ENCODE data around the gene SCYL1.

The SCYL1 gene

DNA sequence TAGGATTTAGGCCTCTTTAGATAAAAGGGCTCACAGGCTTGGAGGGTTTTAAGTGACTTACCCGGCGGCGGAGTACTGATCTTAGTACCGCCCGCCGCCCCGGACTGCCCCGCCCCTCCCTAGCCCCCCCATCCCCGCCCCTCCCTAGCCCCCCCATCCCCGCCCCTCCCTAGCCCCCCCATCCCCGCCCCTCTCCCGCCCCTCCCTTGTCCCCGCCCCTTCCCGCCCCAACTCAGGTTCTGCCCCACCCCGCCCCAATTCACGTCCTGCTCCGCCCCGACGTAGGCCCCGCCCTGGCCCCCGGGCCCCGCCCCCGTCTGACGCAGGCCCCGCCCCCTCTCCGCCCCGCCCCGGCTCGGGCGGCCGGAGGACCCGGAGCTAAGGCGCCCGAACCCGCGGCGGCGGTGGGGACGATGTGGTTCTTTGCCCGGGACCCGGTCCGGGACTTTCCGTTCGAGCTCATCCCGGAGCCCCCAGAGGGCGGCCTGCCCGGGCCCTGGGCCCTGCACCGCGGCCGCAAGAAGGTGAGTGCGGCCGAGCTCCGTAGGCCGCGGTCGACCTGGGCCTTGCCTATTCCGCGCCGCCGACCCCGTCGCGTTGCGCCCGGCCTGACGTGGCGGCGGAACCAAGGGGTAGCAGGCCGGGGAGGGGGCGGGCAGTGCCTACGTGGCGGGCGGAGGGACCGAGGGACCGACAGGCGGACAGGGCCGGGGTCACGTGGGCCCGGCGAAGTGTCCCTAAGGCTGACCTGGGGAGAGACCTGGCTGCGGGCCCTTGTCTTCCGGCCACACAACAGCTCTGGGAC lies at the start of gene SCYL1:
Gene SCYL1 (plus strand): TSS at position 343 of the 805 bp plus-strand sequence. CDS start 71 bp downstream, at position 414.
- DNase-seq (ENCODE audit: low read depth in 2 of 2), result peak; percentile 58 to 59

DNA sequence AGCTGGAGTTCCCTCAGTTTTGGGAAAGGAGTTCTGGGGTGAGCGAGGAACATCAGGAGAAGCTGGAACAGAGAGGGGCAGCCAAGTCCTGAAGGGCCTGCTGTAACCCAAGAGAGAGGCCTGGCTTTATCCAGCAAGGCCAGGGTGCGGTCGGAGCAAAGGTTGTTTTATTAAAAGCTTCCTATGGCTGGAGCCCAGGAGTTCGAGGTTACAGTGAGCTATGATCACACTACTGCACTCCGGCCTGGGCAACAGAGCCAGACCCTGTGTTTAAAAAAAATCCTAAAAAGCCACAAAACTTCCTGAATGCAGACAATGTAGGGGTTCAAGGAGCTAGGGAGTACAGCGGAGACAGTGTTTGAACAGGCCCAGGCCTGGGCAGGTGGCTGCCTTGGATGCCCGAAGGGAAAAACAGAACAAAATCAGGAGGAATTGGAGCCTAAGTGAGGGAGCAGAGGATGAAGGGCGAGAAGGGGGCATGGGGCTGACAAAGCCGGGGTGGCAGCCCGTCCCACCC lies 48.2 kb upstream of the SCYL1 start:
- no peak for DNase-seq (ENCODE audit: low read depth in 2 of 2)

DNA sequence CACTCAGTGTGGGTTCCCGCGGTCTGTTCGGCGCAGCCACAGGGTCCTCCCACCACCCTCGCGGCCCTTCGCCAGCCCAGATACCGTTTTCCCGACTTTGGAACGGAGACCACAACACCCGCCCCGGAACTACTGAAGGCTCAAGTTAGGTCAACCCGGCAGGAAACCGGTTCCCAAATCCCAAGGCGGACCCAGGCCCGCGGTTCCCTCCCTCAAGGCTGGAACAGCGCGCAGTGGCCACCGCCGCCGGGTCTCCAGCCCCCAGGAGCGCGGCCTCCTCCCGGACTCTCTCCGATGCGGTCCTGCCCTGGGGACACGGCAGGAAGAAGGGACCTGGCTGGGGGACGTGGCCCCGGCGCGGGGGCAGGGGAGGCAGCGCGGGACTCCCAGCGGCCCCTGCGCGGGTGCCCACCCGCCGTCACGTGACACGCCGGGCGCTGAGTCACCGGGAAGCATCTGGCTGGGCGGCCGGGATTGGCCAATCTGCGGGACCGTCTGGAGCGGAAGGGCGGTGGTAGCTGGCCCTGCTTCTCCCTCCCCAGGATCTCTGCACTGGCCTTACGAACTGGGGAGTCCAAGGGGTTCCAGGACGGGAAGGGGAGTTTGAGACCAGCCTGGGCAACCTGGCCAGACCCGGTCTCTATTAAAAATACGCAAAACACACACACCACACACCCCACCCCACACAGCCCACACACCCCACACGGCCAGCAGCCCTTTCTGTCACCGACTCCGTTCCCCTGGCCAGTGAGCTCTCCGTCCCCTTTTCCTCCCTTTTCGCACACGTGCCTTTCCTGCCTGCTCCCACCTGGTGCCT lies 47.5 kb upstream of the SCYL1 start:
- peak; percentile 86 to 88 for DNase-seq (ENCODE audit: low read depth in 2 of 2)

DNA sequence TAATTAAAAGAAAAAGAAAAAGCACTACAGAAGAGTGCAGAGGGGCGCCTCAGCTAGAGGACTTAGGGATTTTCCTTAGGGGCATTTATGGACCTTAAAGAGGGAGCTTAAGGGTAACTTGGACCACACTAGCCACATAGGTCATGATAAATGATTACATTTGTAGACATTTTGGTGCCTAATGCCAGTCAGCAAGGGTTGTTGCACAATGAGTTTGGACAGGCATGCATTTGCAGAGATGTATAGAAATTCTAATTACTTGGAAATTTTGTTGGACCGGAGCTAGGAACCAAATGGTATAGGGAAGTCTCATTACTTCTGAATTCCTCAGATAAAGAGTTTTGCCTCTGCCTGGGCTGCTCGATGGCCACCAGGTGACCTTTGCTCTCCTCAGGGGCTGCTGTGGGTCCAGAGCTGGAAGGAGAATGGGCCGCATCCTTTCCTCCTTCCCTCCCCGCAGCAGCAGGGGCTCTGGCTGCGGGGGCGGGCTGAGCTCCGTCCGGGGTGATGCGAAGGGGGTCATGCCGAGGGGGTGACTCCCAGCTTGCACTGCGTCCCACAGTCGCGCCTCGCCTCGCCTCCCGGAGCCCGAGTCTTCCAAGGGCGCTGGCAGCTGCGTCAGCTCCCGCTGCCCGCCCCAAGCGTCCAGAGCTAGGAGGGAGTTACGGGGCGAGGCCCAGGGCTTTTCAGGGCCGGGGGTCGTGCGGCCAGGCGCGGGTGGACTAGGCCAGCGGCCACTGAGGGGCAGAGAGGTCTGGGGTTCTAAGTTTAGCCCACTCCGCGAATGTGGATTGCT lies 46.3 kb upstream of the SCYL1 start:
- no peak for DNase-seq (ENCODE audit: low read depth in 2 of 2)

DNA sequence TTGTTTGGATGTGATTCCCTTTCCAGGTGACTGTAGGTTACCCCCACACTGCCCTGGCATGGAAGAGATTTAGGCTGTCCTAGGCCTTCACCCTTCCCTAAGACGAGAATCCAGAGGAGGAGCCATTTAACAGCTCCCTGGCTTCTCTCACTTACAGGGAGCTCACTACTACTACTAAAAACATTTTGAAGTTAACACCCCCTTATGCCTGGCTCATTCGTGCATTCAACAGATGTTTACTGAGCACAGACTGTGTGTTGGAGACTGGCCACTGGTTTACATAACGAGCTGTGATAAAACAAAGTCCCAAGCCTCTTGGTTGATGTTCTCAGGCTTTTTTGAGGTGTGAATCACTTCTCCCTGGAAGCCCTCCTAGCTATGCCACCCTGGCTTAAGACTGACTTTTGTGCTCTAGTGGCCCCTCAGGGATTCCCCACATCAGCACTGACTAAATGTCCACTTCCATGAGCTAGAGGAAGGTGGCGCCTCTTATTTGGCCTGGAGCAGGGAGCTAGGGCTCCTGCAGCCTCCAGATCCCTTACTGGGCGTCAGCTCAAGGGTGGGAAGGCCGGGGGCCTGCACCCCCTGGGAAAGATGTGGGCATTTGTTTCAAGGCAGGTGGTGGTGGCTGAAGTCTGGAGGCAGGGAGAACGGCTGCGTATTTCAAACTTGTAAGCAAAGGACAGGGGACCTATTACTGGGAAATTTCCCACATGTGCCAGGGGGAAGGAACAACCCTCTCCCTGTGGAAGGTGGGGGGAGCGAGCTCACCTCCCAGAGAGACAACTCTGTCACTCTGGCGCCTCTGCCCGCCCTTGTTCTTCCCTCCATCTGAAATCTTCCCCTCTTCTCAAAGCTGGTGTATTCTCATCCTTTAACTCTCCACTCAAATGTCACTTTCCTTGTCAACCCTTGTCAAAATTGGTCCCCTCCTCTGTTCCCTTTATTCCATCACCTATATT lies 45.4 kb upstream of the SCYL1 start:
- DNase-seq (ENCODE audit: low read depth in 2 of 2), result peak; percentile 49 to 52

DNA sequence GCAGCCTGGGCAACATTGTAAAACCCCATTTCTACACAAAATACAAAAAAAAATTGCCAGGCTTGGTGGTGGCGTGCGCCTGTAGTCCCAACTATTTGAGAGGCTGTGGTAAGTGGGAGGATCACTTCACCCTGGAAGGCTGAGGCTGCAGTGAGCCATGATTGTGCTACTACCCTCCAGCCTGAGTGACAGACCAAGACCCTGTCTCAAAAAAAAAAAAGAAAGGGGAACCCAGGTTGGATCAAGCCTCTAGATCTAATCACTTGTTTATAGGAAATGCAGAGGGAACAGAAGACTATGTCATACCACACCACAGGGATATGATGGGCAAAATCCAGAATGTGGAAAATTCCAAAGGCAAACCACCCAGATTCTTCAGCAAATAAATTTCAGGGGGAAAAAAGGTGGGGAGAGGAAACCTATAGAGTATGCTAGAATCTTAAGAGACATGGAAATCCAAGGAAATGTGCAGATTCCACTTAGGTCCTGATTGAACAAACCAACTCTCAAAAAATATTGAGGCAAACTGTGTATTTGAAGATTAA lies 42.5 kb upstream of the SCYL1 start:
- no peak for DNase-seq (ENCODE audit: low read depth in 2 of 2)

DNA sequence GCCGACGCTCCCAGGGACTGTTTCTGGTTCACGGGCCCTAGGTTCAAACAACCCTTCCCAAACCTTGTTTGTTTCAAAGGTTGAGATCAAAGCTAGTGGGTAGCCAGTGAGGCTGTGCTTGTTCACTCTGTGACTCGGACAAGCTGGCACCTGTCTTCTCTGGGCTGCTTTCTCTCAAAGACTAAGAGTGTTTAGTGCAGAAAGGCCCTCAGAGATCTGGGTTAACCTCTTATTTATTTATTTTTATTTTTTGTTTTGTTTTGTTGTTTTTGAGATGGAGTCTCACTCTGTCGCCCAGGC lies 39.0 kb upstream of the SCYL1 start:
- DNase-seq (ENCODE audit: low read depth in 2 of 2), result no peak

DNA sequence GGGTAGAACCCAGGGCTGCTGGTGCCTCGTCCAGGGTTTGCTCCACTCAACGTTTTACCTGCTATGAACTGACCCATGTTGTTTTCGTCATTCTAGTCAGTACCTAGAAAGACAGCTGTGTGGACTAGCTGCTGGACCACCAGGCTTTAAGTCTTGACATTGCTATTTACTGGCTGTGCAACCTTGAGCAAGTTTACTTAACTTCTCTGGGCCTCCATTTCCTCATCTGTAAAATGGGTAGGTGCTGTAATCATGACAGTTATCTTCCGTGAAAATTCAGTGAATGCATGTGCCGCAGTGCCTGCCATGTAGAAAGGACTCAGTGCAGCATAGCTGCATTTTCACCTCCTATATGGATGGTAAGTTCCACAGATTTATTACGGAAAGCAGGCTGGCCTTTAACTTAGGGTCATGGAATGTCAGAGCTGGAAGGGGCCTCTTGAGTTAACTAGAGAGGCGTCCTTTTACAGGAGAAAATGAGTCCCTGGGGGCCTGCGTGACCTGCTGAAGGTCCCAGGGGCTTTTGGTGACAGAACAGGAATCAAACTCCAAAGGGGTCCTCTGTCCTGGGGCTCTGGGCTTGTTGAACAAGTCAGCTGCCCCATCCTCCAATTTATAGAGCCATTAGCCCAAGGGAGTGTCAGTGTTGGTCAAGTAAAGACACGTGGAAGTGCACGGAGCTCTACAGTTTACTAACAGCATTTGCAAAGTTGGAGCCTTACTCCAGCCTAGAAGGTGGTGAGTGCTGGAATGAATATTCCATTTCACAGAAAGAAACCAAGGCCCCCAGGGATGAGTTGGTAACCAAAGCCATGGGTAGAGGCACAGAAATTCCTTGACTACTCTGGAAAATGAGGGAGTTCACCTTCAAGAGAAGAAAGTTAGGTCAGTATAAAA lies 38.1 kb upstream of the SCYL1 start:
- DNase-seq (ENCODE audit: low read depth in 2 of 2), result no peak

DNA sequence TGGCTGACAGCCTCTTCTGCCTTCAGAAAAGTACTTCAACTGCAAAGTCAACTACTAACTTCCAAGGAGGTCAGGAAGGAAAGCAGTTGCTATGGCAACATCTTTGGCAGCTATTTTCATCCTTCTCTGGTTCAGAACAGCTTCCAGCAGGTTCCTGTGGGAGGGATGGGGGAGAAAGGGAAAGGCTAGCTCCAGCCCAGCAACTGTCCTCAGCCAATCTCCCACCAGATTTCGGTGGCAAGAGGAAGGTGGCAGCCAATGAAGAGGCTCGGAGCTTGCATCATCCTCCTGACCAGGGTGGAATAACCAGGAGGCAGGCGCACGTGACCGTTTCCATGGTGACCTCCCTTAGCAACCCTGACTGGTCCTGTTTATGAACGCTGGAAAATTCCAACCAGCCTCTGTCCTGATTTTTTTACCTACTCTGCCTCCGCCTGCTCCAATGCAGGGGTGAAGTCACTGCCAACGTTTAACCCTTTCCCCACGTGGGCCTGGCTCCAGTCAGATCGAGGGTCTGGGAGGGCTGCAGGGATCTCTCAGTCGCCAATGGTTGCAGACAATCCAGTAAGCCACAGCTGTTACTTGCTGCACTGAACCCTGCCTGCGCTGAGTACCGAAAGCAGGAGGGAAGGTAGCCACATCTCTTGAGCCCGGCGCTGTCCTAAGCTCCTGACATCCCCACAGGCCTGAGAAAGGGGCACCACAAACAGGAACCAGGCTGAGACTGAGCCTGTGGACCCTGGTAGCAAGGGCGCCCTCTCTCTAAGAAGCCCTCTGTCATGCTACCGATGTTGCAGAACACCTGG lies 37.2 kb upstream of the SCYL1 start:
- peak; percentile 100 for DNase-seq (ENCODE audit: low read depth in 2 of 2)

DNA sequence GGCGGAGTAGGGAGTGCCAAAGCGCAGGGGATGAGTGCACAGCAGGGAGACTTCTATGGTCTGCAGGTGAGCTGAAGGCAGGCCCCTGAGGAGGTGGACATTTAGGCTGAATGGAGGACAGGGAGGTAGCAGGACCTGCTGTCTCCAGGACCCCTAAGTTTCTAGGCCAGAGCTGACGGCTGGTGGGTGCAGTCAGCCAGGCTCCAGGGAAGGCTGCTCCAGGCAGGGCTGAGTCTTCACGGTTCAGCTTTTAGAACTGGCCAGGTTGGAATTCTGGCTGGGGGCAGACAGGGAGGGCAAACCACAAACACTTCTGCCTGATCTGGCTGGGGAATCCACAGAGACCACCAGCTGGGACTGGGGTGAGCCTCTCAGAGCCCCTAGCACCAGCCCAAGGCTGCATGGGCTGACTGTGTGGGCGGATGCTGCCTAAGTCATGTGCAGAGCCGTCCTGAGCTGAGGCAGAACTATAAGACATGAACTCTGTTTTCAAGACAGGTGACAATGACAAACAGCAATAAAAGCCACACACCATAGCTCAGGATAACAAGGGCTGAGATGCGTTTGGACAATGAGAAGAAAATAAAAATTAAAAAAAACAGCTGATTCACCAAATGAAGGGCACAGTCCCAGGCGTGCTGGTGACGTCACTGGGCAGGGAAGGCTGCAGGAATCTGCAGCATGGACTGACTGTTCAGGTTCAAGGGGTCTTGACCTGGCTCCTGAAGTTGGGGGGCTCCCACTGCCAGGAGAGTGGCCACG lies 36.4 kb upstream of the SCYL1 start:
- DNase-seq (ENCODE audit: low read depth in 2 of 2), result no peak

DNA sequence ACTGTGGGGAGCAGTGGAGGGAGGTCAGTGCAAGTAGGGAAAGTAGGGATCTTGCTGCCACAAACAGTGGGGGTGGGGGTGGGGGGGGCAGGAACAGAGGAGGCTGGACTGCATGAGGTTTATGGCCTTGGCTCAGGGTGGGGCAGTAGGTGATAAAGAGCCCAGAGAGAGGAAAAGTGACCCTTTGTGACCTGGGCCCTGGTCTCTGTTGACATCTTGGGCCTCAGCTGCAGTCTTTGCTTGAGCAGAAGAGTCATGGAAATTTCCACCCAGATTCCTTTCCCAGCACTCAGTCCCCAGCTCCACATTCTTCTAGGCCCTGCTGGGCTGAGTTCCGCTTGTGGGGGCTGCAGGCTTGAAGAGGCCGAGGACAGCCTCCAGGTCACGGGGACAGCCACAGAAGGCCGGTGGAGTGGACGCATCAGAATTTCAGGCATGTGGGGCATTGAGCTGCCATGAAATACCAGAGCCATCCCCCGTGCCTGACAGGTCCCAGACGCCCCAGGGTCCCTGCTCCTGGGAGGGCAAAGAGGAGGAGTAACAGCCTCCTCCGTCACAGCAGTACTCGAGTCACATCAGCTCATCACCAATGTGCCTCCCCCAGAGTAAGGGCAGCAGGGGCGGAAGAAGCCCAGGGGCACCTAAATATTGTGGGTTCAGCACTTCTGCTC lies 35.7 kb upstream of the SCYL1 start:
- DNase-seq (ENCODE audit: low read depth in 2 of 2), result no peak

DNA sequence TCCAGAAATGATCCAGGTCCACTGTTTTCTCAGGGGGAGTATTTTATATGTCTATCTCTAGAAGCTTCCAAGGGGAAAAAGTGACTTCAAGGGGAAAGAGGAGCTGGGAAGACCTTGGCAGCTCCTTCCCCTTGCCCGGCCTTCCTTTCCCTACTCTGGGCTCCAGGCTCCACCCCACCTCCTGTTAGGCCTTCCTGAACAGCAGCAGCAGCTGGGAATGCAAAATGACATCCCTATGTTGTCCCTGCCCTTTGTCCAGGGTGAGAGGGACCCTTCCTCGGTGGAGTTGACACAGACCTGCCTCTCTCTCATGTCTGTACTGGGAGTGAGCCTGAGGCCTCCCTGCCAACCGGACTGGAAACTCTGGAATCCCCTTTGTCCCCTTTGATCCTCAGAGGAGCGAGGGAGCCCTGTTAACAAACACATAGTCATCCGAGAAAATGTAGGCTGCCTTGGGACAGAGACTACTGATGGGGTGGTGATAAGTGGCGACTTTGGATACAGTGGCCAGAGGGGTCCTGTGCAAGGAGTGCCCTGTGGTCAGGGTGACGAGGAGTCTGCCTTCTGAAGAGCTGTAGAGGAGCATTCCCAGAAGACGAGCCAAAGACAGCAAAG lies 35.1 kb upstream of the SCYL1 start:
- no peak for DNase-seq (ENCODE audit: low read depth in 2 of 2)

DNA sequence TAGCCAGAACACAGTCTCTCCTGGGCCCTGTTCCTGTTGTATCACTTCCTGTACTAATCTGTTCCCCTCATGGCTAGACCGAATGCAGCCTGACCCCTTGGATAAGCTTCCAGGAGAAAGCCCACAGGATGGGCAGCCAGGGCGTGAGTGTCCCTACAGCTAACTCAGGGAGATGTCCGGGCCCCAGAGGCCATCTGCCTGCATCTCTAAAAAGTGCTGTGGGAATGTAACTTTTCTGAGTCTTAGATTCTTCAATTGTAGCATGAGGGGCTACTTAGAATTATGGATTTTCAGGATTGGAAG lies 33.8 kb upstream of the SCYL1 start:
- no peak for DNase-seq (ENCODE audit: low read depth in 2 of 2)

DNA sequence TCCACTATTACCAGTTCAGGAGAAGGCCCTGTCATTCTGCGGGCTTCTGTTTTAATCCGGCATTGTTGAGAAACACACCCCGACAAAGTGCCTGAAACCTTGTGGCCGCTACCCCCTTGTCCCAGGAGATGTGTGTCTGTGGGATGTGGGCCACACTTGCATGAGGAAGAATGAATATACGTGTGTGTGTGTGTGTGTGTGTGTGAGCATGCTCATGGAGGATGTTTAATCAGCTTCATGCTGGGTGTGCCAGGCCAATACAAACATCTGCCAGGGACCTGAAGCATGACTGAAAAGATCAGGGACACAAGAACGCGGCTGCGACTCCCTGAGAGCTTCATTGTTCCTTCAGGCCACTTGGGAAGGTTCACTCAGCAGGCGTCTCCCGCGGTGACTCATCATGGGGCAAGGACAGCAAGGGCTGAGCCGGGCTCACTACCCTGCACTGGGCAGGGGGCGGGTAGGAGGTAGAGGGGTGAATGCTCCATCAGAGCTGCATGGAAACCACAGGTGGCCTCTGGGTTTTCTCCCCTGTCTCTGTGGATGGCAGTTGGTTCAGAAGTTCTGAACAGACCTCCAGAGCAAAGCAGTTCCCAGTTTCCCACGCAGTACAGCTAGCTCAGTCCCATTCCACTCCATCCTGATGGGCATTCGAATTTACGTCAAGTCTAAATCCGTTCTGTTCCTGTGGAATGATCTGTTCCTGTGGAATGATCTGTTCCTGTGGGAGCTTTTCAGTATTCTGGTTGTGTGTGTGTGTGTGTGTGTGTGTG lies 33.1 kb upstream of the SCYL1 start:
- DNase-seq (ENCODE audit: low read depth in 2 of 2), result peak; percentile 82 to 86

DNA sequence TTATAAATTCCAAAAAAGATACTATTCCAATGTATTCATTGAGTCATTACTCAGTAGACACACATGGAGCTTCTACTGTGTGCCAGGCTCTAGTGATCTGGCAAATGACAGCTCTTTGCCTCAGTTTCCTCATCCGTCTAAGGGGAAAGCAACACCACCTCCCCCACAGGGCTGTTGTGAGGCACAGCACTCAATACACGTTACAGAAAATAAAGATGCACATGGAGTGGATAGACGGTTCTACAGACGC lies 32.6 kb upstream of the SCYL1 start:
- DNase-seq (ENCODE audit: low read depth in 2 of 2), result no peak

DNA sequence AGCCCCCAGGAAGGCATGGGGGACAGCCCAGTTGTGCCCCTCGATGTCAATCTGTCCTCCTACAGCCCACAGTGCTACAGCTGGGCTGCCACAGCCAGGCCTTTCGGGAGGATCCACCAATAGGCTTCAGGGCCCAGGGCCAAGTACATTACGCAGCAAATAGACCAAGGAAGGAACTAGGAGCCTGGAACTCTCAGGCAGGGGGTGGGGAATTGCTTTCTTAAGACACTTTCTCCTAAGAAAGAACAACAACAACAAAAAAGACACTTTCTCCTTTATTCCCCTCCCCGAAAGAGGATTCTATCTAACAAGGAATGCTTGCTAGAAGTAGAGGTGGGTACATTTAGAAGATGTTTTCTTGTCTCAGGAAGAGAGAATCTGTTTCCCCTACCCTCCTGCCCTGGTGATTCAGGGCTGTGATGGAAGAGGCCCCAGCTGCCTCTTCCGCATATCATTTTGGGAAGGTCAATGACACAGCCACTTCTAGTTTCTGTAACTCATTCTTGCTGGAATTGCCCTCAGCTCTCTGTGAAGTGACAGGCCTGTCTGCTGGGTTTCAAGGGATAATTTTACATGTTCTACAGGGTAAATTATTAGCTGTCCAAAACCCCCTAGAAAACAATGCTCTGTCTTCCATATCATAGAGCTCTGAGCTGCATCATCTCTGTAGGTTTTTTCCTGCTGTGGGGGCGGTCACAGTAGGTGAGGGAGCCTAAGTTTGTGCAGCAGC lies 32.1 kb upstream of the SCYL1 start:
- DNase-seq (ENCODE audit: low read depth in 2 of 2), result peak in 1 of 2 experiments; percentile 57
